ENCODE results near the gene IMPDH1.

- TF ChIP-seq, protein P1, sequence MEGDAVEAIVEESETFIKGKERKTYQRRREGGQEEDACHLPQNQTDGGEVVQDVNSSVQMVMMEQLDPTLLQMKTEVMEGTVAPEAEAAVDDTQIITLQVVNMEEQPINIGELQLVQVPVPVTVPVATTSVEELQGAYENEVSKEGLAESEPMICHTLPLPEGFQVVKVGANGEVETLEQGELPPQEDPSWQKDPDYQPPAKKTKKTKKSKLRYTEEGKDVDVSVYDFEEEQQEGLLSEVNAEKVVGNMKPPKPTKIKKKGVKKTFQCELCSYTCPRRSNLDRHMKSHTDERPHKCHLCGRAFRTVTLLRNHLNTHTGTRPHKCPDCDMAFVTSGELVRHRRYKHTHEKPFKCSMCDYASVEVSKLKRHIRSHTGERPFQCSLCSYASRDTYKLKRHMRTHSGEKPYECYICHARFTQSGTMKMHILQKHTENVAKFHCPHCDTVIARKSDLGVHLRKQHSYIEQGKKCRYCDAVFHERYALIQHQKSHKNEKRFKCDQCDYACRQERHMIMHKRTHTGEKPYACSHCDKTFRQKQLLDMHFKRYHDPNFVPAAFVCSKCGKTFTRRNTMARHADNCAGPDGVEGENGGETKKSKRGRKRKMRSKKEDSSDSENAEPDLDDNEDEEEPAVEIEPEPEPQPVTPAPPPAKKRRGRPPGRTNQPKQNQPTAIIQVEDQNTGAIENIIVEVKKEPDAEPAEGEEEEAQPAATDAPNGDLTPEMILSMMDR (IDR thresholded peaks at IDR 0.05) = no peak
- TF ChIP-seq POLR2A (IDR thresholded peaks at IDR 0.05) (no peak), POLR2AphosphoS5 (IDR thresholded peaks at IDR 0.05) (no peak)
Observed at GRCh38 chr7:128388145-128388485, 21.7 kb downstream of the IMPDH1 start.
